Inferior parietal cortex (tissue), 1 donor: ENCODE measurements around the gene IGF2.

Experiments
- DNase-seq: peaks from one replicate; pipeline ENCODE4 v3.0.0-alpha.2; 2016; ENCODE audit errors: extremely low spot score

The IGF2 gene

GRCh38 chr11:2103668-2104523 lies 35.3 kb downstream of the IGF2 start:
- DNase-seq: no peak

- DNase-seq: no peak
Observed at GRCh38 chr11:2102883-2103213, 36.3 kb downstream of the IGF2 start.

- DNase-seq: no peak
Observed at GRCh38 chr11:2102132-2102882, 36.9 kb downstream of the IGF2 start.

DNA sequence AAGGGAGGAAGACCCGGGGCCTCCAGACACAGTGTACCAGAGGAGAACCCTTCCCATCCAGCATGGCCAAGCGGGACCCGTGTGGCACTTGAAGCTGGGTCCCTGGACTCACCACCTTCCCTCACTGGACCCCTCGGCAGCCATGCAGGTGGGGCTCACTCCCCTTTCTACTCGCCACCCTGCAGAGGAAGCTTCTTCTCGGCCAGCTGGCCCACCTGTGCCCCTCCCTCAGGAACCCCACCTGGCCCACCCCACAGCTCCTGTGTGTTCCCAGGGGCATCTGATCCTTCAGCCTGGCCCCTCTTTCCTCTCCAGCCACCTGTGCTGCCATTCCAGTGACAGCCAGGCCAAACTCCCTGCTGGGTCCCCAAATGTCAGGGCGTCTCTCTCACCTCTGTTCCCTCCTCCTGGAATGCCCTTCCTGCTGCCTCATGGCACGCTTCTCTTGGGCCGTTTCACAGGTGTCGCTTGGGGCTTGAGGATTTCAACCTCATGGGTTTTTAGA lies 38.0 kb downstream of the IGF2 start:
- no peak for DNase-seq

DNA sequence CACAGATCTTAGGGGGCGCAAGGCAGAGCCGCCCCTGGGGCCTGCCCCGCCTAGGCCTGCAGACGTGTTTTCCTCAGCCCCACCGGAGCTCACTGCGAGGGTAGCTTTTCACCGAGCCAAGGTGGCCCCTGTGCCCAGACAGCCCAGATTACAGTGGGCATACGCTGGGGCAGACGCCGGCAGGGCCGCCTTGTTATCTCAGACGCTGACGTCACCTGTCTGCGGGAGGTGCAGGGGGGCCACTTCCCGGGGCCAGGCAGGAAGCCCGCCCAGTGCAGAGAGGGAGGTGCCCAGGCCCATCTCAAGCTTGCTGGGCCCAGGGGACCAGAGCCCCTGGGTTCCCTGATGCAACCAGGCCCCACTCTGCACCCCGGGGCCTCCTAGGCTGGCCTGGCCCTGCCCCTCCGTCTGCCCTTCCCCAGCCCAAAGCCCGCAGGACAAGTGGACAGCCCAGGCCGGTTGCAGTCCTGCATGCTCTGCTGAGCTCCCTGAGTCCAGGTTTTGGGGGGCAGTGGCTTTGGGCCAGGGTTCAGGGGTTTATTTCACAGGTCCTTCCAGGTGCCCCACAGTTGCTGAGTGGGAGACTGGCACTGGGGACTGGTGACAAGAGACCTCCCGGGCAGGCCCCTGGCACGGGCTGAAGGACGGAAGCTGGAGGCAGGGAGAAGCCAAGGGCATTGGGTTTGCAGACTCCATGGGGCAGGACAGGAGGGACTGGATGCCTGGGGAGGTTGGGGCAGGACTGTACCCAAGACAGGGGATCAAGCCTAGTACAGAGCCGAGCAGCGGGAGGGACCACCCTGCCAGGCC lies 38.6 kb downstream of the IGF2 start:
- no peak for DNase-seq

- no peak for DNase-seq
Observed at GRCh38 chr11:2099516-2100349, 39.5 kb downstream of the IGF2 start.

DNA sequence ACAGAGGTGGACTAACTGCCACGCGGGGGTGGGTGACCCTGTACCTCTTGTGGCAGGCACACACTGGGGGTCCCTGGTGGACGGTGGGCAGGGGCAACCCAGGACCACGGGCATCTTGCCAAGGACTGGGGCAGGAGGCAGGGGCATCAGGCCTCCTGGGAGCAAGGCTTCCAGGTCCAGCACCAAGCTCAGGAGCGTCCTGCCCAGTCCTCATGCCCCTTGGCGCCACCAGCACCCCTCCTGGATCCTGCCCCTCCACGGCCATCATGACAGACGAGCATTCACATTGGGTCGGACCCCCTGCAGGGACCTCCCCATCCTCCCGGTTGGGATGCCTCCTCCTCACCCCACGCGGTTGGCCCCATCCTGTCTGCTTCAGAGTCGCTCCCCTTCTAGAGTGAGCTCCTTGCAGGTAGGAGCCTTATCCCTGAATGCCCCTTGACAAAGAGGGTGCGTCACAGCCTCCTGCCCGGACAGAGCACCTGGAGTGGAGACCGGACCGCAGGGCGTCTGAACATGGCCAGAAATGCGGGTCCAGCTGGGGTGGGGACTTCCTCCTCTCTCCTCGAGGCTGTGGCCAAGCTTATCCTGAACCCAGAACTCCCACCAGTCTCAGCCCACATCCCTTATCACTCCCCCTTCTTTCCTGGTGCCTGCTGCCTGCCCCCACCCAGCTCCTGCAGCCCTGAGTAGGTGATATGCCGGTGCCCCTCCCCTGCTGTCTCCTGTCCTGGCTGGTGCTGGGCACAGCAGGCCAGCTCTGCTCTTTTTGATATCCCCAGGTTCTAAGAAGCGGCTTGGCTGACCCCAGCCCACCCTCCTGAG lies 40.3 kb downstream of the IGF2 start:
- DNase-seq: no peak

DNA sequence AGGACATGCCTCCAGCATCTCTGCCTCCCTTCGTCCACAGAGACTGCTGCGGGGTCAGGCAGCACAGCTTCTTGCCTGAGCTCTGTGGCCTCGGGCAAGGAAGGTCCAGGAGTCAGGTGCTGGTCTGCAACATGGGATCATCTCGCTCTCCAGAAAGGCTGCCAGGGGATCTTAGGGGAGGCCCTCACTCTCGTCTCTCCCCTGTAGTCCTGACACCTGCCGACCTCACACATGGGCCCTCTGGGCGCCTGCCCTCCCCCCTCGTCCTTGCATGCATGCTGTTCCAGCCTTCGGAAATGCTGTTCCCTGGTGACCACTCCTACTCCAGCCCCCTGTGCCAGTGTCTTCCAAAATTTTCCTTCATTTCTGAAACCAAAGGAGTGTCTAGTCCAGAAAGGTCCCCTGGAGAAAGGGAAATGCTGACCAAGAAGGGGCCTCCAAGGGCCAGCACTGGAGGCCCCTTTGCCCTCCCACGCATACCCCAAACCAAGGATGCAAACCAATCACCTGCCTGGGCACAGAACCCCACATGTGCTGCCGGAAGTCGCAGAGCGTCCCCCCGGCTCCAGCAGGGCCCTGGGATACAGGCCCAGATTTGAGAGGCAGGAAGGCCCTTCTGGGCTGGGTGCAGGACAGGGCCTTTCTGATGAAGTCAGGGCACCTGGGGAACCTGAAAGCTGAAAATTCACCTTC lies 41.0 kb downstream of the IGF2 start:
- DNase-seq: no peak

GRCh38 chr11:2097356-2097997 lies 41.7 kb downstream of the IGF2 start:
- DNase-seq: no peak

DNA sequence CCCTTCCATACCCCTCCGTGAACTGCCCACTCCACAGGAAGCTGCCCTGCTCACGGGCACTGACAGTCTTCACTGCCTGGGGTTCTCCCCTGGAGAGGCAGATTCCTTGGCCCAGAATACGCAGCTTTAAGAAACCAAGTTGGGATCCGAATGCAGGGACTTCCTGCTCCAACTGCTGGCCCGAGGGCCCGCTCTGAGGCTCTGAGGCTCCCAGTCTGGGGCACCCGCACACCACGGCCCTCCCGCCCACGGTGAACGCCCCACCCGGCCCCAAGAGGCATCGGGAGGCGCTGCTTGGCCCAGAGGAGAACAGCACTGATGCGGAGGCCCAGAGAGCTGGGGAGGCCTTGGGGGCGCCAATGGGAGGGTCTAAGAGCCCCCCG lies 42.3 kb downstream of the IGF2 start:
- no peak for DNase-seq

DNA sequence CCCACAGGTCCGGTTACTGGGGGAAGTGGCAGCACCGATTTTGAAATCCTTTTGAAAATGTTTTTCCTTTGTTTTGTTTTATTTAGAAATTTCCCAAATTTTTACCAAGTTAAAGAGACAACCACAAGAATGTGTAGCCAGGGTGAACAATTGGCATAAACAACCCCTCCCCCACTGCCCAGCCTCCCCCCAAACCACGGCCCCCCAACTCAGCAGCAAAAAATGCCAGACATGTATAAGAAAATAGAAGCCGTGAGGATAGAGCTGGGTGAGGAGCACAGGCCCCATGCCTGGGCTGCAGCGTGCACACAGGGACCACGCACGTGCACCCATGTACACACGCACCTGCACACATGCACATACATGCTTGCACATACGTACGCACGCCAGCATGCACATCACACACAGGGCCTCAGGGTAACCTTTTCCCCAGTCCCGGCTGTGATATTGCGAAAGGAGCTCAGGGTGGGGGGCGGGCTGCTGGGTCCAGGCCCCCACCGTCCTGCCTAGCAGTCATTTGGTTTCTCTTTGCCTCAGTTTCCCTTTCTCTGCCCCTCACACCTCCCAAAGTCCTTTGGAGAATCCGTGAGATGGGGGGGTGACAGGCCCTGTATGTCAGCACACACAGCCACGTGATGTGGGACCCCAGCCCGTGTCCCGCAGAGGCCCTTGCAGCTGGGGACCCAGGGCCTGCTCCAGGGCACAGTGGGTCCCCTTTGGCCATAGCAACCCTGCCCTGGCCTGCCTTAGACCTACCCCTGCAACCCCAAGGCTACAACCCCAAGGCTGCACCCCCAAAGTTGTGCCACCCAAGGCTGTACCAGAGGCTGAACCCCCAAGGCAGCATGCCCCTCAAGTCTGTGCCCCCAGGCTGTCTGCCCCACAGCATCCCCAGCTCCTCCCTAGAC lies 42.9 kb downstream of the IGF2 start:
- DNase-seq: no peak

DNA sequence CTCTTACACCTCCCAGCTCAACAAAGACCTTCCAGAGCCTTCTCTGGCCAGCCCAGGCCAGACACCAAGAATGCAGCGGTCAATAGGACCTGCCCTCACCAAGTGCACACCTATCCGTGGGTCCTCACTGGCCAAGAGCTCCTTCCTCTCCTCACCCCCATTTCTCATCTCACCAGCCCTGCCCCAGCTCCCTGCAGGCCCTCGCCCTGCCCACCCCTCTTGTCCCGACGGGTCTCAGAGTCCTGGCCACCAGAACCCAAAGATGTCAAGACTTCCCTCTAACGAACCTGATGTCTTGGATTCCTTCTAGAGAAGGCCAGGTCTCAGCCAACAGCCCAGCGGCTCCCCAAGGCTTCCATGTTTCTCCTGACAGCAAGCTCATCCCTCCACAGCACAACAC lies 43.6 kb downstream of the IGF2 start:
- DNase-seq: no peak

DNA sequence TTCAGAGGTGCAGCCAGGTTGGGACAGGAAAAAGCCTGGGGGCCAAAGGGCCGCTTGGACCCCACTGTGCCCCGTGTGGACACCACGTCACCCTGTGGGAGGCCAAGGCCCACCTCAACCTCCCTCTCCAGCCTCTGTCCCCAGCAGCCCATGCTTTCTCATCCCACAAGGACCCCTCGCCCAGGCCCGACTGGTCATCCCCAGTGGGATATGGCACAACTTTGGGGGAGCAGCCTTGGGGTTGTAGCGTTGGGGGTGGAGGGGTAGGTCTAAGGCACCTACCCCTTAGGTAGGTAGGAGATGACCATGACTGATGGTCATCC lies 44.0 kb downstream of the IGF2 start:
- DNase-seq: no peak

GRCh38 chr11:2094354-2095197 lies 44.6 kb downstream of the IGF2 start:
- DNase-seq: no peak

DNA sequence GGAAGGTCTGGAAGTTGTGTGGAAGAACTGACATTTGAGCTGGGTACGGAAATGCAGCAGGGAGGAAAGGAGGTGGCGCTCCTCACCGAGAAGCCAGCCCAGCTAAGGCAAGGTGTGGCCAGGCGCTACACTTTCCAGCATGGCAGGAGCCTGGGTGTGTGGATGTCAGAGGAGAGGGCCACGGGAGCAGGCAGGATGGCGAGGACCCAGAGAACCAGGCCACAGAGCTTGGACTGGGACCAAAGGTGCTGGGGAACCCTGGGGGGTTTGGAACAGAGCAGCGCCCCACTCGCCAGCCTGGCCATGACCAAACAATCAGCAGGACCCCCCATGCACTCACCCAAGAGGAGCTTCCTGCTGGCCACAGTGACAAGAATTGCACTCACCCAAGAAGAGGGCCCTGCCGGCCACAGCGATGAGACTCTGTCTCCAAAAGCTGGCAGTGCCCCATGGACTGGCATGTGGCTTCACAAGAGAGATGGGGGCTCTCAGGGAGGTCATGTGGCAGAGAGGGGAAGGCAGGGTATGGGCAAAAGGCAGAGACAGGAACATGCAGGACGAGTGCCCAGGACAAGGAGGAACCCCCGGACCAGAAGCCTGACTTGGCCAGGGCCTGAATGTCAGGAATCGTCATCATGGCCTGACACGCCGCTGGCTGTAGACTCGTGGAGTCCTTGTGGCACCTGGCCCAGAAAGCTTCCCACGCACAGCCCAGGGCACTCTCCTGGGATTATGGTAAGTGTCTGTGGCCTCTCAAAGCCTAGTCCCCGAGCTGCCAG lies 45.4 kb downstream of the IGF2 start:
- no peak for DNase-seq

DNA sequence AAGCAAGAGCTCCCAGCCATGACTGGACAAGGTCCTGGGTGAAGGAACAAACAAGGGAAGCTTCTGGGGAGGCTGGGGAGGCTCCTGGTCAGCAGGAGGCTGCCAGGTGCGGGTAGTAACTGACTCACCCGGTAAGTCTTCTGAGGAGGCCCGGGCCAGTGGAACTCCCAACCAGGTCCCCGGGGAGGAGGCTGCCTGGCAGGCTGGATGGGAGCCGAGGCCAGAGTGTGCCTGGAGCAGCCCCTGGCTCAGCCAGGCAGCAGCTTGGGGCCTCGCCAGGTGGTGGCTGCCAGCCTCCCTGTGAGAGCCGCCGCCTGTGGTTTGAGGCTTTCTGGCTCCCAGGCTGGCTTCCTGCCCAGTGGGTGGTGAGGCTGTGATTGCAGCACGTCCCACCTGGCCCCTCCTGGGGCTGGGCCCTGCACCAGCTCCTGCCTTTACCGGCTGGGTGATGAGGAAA lies 46.2 kb downstream of the IGF2 start:
- no peak for DNase-seq

- DNase-seq: no peak
Observed at GRCh38 chr11:2092464-2092910, 46.7 kb downstream of the IGF2 start.
